GM18951 (cell line): ENCODE data around the gene VWA3A.
A peak's percentile ranks its signal among the peaks of the same experiment; 100 is the strongest.

ENCODE experiments used
- POLR2A ChIP-seq: IDR thresholded peaks from 4 replicates; pipeline ENCODE4 v1.6.1; 2011; ENCODE audit warnings: mild to moderate bottlenecking; ENCODE audit not compliant: insufficient read length, insufficient read depth; ENCODE audit errors: extremely low read depth
- in situ Hi-C: fragments of 300-500 bp; cut with MboI; formaldehyde crosslinking; loops from one replicate; pipeline ENCODE4 v1.12.0; 2022; ENCODE audit warnings: low sequenced_read_pairs, mixed read lengths, inconsistent platforms; ENCODE audit not compliant: unreplicated experiment

Gene VWA3A

GRCh38 chr16:22181843-22182242 lies 89.5 kb downstream of the VWA3A start:
- TF ChIP-seq POLR2A: no peak
- in situ Hi-C loops: loop anchor here (10.0 kb wide), 1 partner anchor 177 kb away; the partner anchor contains the start of genes MOSMO and PDZD9

DNA sequence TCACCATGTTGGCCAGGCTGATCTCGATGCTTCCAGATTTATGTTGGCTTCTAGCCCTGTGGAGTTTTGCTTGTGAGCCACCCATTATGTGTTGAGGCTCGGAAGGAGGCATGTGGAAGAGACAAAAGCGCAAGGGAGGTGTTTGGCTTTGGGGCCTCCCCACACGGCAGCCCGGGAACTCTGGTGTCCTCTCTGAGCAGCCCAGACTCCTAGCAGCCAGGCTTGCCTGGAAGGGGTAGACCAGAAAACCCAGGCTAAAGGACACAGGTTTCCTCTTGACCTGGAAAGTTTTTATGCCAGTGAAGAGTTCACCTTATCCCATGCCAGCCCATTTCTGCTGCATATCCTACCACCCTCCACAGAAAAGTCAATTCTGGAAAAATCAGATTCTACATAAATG lies 91.0 kb downstream of the VWA3A start:
- in situ Hi-C loops: loop anchor here (10.0 kb wide), 1 partner anchor 179 kb away; the partner anchor contains the start of genes MOSMO and PDZD9

DNA sequence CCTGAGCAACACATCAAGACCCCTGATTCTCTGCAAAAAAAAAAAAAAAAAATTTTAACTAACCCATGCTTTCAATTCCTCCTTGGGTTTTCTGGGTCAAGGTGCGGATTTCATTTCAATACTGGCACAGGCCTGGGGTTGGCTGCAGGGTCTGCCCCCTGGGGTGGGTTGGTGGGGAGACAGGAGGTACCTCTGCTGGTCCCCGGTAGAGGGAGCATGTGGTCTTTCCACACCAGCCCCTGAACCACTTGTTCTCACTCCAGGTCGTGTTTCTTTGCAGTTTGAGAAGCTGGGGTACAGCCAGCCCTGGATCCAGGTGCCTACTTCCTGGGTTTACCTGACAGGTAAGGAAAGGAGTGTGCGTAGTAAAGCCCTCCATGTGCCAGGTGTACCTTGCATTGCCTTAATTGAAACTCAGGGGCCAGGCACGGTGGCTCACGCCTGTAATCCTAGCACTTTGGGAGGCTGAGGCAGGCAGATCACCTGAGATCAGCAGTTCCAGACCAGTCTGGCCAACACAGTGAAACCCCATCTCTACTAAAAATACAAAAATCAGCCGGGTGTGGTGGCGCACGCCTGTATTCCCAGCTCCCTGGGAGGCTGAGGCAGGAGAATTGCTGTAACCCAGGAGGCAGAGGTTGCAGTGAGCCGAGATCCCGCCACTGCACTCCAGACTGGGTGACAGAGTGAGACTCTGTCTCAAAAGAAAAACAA lies 91.7 kb downstream of the VWA3A start:
- no peak for TF ChIP-seq POLR2A
- in situ Hi-C loops: loop anchor here (10.0 kb wide), 1 partner anchor 179 kb away; the partner anchor contains the start of genes MOSMO and PDZD9

More for the DNA sequence above, 91.0 kb downstream of the VWA3A start:
- no peak for TF ChIP-seq POLR2A

DNA sequence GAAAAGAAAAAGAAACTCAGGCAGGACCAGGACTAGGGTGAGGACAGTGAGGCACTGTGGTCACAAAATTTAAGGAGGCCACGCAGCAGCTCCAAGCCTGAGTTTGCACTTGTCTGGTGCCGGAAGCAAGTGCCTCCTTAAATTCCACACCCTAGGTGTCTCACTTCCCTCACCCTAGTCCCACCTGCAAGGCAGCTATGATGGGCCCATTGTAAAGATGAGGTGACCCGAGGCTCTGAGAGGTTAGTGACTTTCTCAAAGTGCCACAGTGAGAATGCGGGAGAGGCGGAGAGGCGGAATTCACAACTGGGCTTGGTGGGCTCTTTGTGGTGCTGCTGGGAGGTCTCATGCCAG lies 92.3 kb downstream of the VWA3A start:
- in situ Hi-C loops: loop anchor here (10.0 kb wide), 1 partner anchor 180 kb away; the partner anchor contains the start of genes MOSMO and PDZD9
- TF ChIP-seq POLR2A: no peak

GRCh38 chr16:22186517-22186916 lies 94.2 kb downstream of the VWA3A start:
- TF ChIP-seq POLR2A: no peak
- in situ Hi-C loops: loop anchor here (10.0 kb wide), 1 partner anchor 182 kb away; the partner anchor contains the start of genes MOSMO and PDZD9

DNA sequence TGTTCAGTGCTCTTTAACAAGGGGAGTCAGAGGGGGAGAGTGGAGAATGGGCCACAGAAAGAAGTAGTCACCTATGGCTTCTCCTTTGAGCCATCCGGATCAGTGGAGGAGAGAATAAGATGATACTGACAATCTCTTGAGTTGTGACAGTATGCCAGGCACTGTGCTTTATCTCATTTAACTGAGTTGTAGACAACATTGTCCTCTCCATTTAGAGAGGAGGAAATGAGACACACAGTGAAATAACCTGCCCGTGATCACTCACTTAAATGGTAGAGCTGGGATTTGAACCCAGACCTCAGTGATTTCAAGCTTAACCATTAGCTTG lies 95.9 kb downstream of the VWA3A start:
- in situ Hi-C loops: loop anchor here (10.0 kb wide), 1 partner anchor 183 kb away; the partner anchor contains the start of genes MOSMO and PDZD9
- TF ChIP-seq POLR2A: no peak

GRCh38 chr16:22188595-22189442 lies 96.5 kb downstream of the VWA3A start:
- in situ Hi-C loops: loop anchor here (10.0 kb wide), 1 partner anchor 184 kb away; the partner anchor contains the start of genes MOSMO and PDZD9
- no peak for TF ChIP-seq POLR2A

DNA sequence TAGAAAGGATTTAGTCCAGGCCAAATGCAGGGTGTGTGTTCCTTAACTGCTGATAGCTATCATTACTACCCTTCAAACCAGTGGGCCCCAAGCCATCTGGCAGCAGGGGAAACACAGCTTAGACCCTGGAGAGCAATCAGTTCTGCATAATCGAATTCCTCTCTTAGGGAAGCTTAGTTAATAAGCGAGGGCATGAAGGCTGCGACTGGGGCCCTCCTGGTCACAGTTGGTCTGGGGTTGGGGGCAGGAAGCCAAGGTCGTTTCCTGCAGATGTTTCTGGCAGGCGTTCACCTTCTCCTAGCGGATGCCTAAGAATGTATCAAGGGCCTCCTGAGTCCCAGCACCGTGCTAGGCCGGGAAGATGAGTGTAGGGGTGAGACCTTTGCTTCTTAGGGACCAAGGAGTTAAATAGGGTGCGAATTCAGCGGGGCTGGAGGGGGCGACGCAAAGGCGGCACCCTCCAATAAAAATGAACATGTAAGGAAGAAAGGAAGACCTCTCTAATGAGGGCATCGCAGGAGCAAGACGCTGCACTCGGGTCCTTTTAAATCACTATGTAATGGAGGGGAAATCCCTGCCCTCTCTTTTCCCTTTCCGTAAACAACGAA lies 97.2 kb downstream of the VWA3A start:
- in situ Hi-C loops: loop anchor here (10.0 kb wide), 1 partner anchor 185 kb away; the partner anchor contains the start of genes MOSMO and PDZD9
- no peak for TF ChIP-seq POLR2A

DNA sequence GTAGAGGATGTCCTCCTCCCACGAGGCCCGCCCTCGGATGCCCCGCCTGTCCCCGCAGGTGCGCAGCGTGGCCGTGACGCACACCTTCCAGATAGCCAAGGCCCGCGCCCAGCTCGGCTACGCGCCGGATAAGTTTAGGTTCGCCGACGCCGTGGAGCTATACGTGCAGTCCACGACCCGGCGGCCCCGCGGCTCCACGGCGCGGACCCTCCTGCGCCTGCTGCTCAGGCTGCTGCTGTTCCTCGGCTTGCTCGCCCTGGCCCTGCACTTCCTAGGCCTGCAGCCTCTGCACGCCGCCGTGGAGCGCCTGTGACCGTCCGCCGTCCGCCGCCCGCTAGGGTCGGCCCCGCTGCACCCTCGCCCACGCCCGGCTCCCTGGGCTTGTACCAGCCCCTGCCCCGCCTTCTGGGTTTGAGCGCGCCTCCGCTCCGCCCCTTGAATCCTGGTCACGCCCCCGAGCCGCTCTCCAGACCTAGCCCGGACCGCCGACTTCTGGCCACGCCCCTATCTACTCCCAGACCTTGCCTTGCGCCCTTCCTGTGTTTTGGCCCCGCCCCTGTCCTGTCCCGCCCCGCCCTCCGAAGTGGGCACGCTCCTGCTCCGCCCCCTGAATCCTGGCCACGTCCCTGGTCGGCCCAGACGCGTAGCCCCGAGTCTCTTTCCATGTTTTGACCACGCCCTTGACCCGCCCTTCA lies 97.9 kb downstream of the VWA3A start:
- peak; percentile 72 for TF ChIP-seq POLR2A
- in situ Hi-C loops: no loop called here

DNA sequence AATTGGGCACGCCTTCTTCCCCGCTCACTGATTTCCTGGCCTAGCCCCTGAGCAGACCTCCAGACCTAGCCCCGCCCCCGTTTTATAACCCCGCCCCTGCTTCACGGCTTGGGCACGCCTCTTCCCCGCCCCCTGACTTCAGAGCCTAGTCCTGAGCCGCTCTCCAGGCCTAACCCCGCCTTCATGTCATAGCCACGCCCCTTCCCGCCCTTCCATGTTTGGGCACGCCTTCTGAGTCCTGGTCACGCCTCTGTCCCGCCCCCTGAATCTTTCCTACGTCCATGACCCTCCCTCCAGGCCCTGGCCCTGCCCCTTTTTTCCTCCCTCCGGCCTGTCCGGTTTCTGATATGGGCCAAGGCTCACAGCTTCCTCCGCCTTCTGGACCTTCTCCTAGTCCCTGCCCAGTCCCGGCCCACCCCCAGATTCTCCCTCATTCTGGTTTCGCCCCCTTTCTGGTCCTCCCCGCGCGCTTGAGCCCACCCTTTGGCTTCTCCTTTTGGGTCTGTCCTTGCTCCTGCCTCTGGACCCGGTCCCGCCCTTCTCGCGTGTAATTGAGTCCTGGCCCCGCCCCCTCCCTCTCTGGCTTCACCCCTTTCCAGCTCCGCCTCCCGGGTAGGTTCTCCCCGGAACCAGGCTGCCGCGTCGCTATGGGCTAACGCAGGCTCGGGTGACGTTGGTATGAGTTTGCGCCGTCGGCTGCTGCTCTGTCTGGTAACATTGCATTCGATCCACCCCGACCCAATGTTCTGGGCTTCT lies 98.6 kb downstream of the VWA3A start:
- TF ChIP-seq POLR2A: peak; percentile 78
- in situ Hi-C loops: no loop called here

DNA sequence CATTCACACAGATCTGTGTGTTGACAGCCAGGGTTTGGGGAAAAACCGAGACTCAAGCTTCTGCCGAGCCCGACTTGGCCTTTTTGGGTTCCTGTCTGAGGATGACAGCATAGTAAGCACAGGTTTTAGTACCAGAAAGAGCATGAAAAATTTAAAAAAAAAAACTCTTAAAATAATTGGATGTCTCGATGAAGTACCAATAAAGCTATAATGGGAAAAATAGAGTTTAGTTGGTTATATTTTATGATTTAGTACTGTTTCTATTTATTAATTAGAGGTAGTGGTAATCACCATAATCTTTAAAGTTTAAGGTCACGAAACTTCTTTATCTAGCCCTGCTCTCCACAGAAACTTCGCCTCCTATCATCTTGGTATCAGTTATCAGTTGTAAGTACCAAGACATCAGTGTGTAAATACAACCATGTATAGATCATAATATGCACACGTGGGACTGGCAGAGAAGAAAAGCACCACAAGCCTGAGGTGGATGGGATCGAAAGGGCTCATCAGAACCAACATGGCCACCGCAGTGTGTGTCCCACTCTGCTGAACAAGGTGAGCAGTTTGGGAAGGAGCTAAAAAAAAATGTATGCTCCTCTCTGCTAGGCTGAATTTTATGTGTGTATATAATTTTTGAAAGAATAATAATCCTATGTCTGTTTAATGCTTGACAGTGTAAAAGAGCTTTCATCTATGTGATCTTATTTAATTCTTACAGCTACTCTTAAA lies 99.4 kb downstream of the VWA3A start:
- no peak for TF ChIP-seq POLR2A
- in situ Hi-C loops: no loop called here
